Measurements from ENCODE around the gene CHKA. TPM values are rescaled to one million over a fixed set of nuclear protein-coding genes. Genes with fewer than 3 reads are reported as not detected.
A peak's percentile ranks its signal among the peaks of the same experiment; 100 is the strongest.

CHKA gene
- total and polyA plus RNA-seq, 2 experiments from 2014 or later: 37.1 to 94.4 TPM

GRCh38 chr11:68053117-68053516 is 68.1 kb downstream of the CHKA start (continued):
- TF ChIP-seq ZNF462 (CRISPR knock-in tag; IDR thresholded peaks at IDR 0.05): no peak

GRCh38 chr11:68052137-68052873 is 68.9 kb downstream of the CHKA start:
- no peak overlapping the region; the same call in 2 of the 3 replicates for H3K4me3 Mint-ChIP-seq
- H3K27ac Mint-ChIP-seq: peak overlapping the region; percentile 51; the same call in 1 of the 2 replicates
- peak; percentile 2; the same call in 1 of the 3 replicates for ATAC-seq
- Histone ChIP-seq H3K79me2 (replicated peaks; ENCODE audit: insufficient read depth) (no peaks in the 10 kb centered on the region), H3K27ac (ENCODE audit: low read depth) (0 out of 2 replicates have a peak overlapping the region, but pooled peaks have one; percentile 69), H3K4me3 (no peak overlapping the region), H3K9me2 (ENCODE audit: insufficient read depth) (no peaks in the 10 kb centered on the region), H3K4me2 (no peak overlapping the region), H3K4me1 (ENCODE audit: insufficient read depth) (peaks cover 6% of the 10 kb centered on the region; the same call in 1 of the 2 replicates), H3K36me3 (ENCODE audit: insufficient read depth) (no peaks in the 10 kb centered on the region; the same call in 1 of the 2 replicates), H3K27me3 (ENCODE audit: insufficient read depth) (no peaks in the 10 kb centered on the region), H2AFZ (no peak overlapping the region), H3F3A (replicated peaks; ENCODE audit: low read depth) (peaks cover 19% of the 10 kb centered on the region; the same call in 1 of the 2 replicates), H4K20me1 (replicated peaks; ENCODE audit: insufficient read depth) (peaks cover 3% of the 10 kb centered on the region)
- DNase-seq (ENCODE audit: low spot score): no peak
- peaks cover 26% of the 10 kb centered on the region for H3K27me3 Mint-ChIP-seq (ENCODE audit: insufficient read depth, low read depth, poor library complexity)
- H3K4me1 Mint-ChIP-seq: peaks cover 23% of the 10 kb centered on the region
- no peaks in the 10 kb centered on the region; the same call in 2 of the 3 replicates for H3K9me3 Mint-ChIP-seq
- H3K36me3 Mint-ChIP-seq (ENCODE audit: low read depth): peaks cover 15% of the 10 kb centered on the region; the same call in 2 of the 3 replicates
- no peak for TF ChIP-seq JUNB (IDR thresholded peaks at IDR 0.05; ENCODE audit: unreplicated experiment)
- no peak for TF ChIP-seq ZNF114 (CRISPR knock-in tag; IDR thresholded peaks at IDR 0.05)
- TF ChIP-seq EZH2 (IDR thresholded peaks at IDR 0.05; ENCODE audit: low read depth, unreplicated experiment): no peak
- TF ChIP-seq STAT1 (IDR thresholded peaks at IDR 0.05; ENCODE audit: unreplicated experiment): no peak
- TF ChIP-seq NANOG (IDR thresholded peaks at IDR 0.05; ENCODE audit: borderline replicate concordance): no peak
- TF ChIP-seq EZH2phosphoT487 (IDR thresholded peaks at IDR 0.05; ENCODE audit: unreplicated experiment): no peak
- TF ChIP-seq REST (IDR thresholded peaks at IDR 0.05; ENCODE audit: unreplicated experiment): no peak
